H1 (cell line): ENCODE measurements around the gene KCNJ3. TPM values are rescaled to one million over a fixed set of nuclear protein-coding genes. Genes with fewer than 3 reads are reported as not detected.

ENCODE experiments used
- CTCF ChIA-PET: fragments of 300-600 bp; sonication (Branson Sonifier 250); formaldehyde crosslinking; loops from one replicate; lab custom pipeline; 2021; ENCODE audit not compliant: partially characterized antibody; lab: Charles Lee
- POLR2A ChIA-PET: fragments of 300-600 bp; sonication (Branson Sonifier 250); formaldehyde crosslinking; loops from one replicate; lab custom pipeline; 2021; ENCODE audit warnings: inconsistent platforms; ENCODE audit not compliant: partially characterized antibody; lab: Charles Lee
- DNase-seq, 2 experiments: peaks; one replicate each; pipeline versions ENCODE4 v3.0.0 to v3.0.0-alpha.2; 2010 to 2022; ENCODE audit warnings: low spot score in 2 of 2, low read depth in 1 of 2, mixed read lengths in 1 of 2
- FAIRE-seq: peaks from 2 replicates; lab custom pipeline; 2011; peaks lifted over from hg19 to GRCh38; lab: Jason Lieb, UNC
- H2AFZ ChIP-seq: 2 replicates; pipeline ENCODE4 v1.8.1; 2012; ENCODE audit warnings: low read length, inconsistent platforms
- H2AK5ac ChIP-seq: 2 replicates; pipeline ENCODE4 v1.6.1; 2013; ENCODE audit warnings: low read depth, low read length
- H2BK120ac ChIP-seq: replicated peaks from 2 replicates; pipeline ENCODE3; 2013; ENCODE audit warnings: low read depth, low read length, inconsistent platforms
- H2BK12ac ChIP-seq: 2 replicates; pipeline ENCODE4 v1.6.1; 2013; ENCODE audit warnings: low read depth, low read length
- H2BK15ac ChIP-seq: 2 replicates; pipeline ENCODE4 v1.6.1; 2013; ENCODE audit warnings: low read length
- H2BK20ac ChIP-seq: 2 replicates; pipeline ENCODE4 v1.6.1; 2013; ENCODE audit warnings: low read length
- H2BK5ac ChIP-seq: 2 replicates; pipeline ENCODE4 v1.6.1; 2013; ENCODE audit warnings: low read depth, low read length
- H3K14ac ChIP-seq: 2 replicates; pipeline ENCODE4 v1.6.1; 2013; ENCODE audit warnings: inconsistent platforms; ENCODE audit not compliant: insufficient read length
- H3K18ac ChIP-seq: 2 replicates; pipeline ENCODE4 v1.6.1; 2013; ENCODE audit warnings: low read length; ENCODE audit errors: extremely low read depth
- H3K23ac ChIP-seq: 2 replicates; pipeline ENCODE4 v1.6.1; 2013; ENCODE audit warnings: inconsistent platforms; ENCODE audit not compliant: insufficient read length
- H3K23me2 ChIP-seq: 2 replicates; pipeline ENCODE4 v1.6.1; 2013; ENCODE audit warnings: low read depth, low read length
- H3K27ac ChIP-seq: 2 replicates; pipeline ENCODE4 v1.6.1; 2011; ENCODE audit warnings: low read depth, low read length, inconsistent platforms
- H3K27me3 ChIP-seq, 4 experiments: replicated peaks in 1 of 4; 1 replicate in 1 of 4; 2 replicates in 3 of 4; pipeline versions ENCODE4 v1.6.1 to v1.8.1; 2011 to 2013; ENCODE audit warnings: low read length in 3 of 4, mild to moderate bottlenecking in 3 of 4, inconsistent platforms in 2 of 4, mixed read lengths in 2 of 4, moderate library complexity in 1 of 4; ENCODE audit not compliant: control insufficient read depth in 3 of 4, insufficient read depth in 3 of 4; ENCODE audit errors: extremely low read depth in 1 of 4
- H3K36me3 ChIP-seq, 4 experiments: 2 replicates each; pipeline versions ENCODE4 v1.6.1 to v1.8.1; 2011 to 2013; ENCODE audit warnings: mild to moderate bottlenecking in 4 of 4, low read length in 3 of 4, moderate library complexity in 2 of 4, control low read depth in 1 of 4, inconsistent platforms in 1 of 4; ENCODE audit not compliant: insufficient read depth in 4 of 4, control insufficient read depth in 2 of 4
- H3K4ac ChIP-seq: replicated peaks from 2 replicates; pipeline ENCODE3; 2013; ENCODE audit warnings: low read length, low read depth, mixed read lengths, inconsistent platforms; ENCODE audit not compliant: insufficient read length
- H3K4me1 ChIP-seq, 4 experiments: replicated peaks in 1 of 4; 1 replicate in 1 of 4; 2 replicates in 3 of 4; pipeline versions ENCODE4 v1.6.1 to v1.8.1; 2011 to 2013; ENCODE audit warnings: low read length in 3 of 4, inconsistent platforms in 2 of 4, mixed read lengths in 1 of 4; ENCODE audit not compliant: insufficient read depth in 4 of 4, control insufficient read depth in 3 of 4
- H3K4me2 ChIP-seq, 2 experiments: 2 replicates each; pipeline versions ENCODE4 v1.6.1 to v1.8.1; 2011 to 2013; ENCODE audit warnings: low read depth in 2 of 2, low read length in 2 of 2, control low read depth in 1 of 2, inconsistent platforms in 1 of 2, mild to moderate bottlenecking in 1 of 2; ENCODE audit not compliant: insufficient read depth in 1 of 2
- H3K4me3 ChIP-seq, 4 experiments: fragments of 200-600, 300-600 bp in 1 of 4; sonication (generic), shearing (Covaris generic), sonication (Bioruptor Twin) in 1 of 4; 2 replicates each; pipeline versions ENCODE4 v1.5.1 to v1.8.1; 2011 to 2016; ENCODE audit warnings: low read length in 4 of 4, low read depth in 3 of 4, control low read depth in 2 of 4, inconsistent platforms in 2 of 4, mild to moderate bottlenecking in 2 of 4, mixed read lengths in 1 of 4, moderate library complexity in 1 of 4; ENCODE audit not compliant: insufficient read depth in 2 of 4; ENCODE audit errors: extremely low read depth in 1 of 4
- H3K56ac ChIP-seq: replicated peaks from 2 replicates; pipeline ENCODE3; 2013; ENCODE audit warnings: low read depth, mild to moderate bottlenecking, mixed read lengths, low read length, inconsistent platforms; ENCODE audit not compliant: insufficient read length
- H3K79me1 ChIP-seq: 2 replicates; pipeline ENCODE4 v1.6.1; 2013; ENCODE audit warnings: low read depth, low read length, control low read depth
- H3K79me2 ChIP-seq, 2 experiments: 2 replicates each; pipeline versions ENCODE4 v1.6.1 to v1.8.1; 2012 to 2013; ENCODE audit warnings: low read length in 2 of 2, mild to moderate bottlenecking in 2 of 2, inconsistent platforms in 1 of 2; ENCODE audit not compliant: insufficient read depth in 2 of 2, control insufficient read depth in 1 of 2
- H3K9ac ChIP-seq, 4 experiments: replicated peaks in 1 of 4; 1 replicate in 1 of 4; 2 replicates in 3 of 4; pipeline versions ENCODE4 v1.6.1 to v1.8.1; 2011 to 2013; ENCODE audit warnings: low read depth in 3 of 4, low read length in 3 of 4, control low read depth in 2 of 4, mild to moderate bottlenecking in 2 of 4, moderate library complexity in 2 of 4, inconsistent platforms in 1 of 4; ENCODE audit errors: extremely low read depth in 1 of 4
- H3K9me3 ChIP-seq, 2 experiments: 2 replicates each; pipeline versions ENCODE4 v1.6.1 to v1.8.1; 2012 to 2013; ENCODE audit warnings: mild to moderate bottlenecking in 2 of 2, moderate library complexity in 2 of 2, control low read depth in 1 of 2, inconsistent platforms in 1 of 2, low read depth in 1 of 2, low read length in 1 of 2, mixed read lengths in 1 of 2; ENCODE audit not compliant: insufficient read depth in 2 of 2
- H4K20me1 ChIP-seq, 2 experiments: replicated peaks in 1 of 2; 2 replicates each; pipeline versions ENCODE3 to v1.8.1; 2011 to 2013; ENCODE audit warnings: inconsistent platforms in 2 of 2, low read length in 2 of 2, mild to moderate bottlenecking in 1 of 2; ENCODE audit not compliant: insufficient read depth in 2 of 2, control insufficient read depth in 1 of 2
- H4K5ac ChIP-seq: 2 replicates; pipeline ENCODE4 v1.6.1; 2013; ENCODE audit warnings: low read length, low read depth, mixed read lengths, inconsistent platforms; ENCODE audit not compliant: insufficient read length
- H4K8ac ChIP-seq: 2 replicates; pipeline ENCODE4 v1.8.0; 2013; ENCODE audit warnings: mild to moderate bottlenecking, moderate library complexity, low read length, inconsistent platforms; ENCODE audit not compliant: insufficient read depth; ENCODE audit errors: extremely low read depth
- H4K91ac ChIP-seq: replicated peaks from 2 replicates; pipeline ENCODE3; 2013; ENCODE audit warnings: low read length, mixed read lengths, inconsistent platforms; ENCODE audit not compliant: insufficient read length
- ASH2L ChIP-seq: fragments of 200-600, 300-600 bp; sonication (generic); IDR thresholded peaks from one replicate; pipeline ENCODE4 v1.7.1; 2017; ENCODE audit warnings: low read length
- CHD2 ChIP-seq: IDR thresholded peaks from 2 replicates; pipeline ENCODE4 v1.6.1; 2012; ENCODE audit warnings: low read length, improper control_type of control experiment
- SRF ChIP-seq: IDR thresholded peaks from 2 replicates; pipeline ENCODE4 v1.6.1; 2011; ENCODE audit warnings: mild to moderate bottlenecking, low read depth, low read length, moderate library complexity
- polyA plus RNA-seq, 7 experiments: library from polyadenylated mRNA; depleted of rRNA in 3 of 7; stranded (reverse) in 5 of 7; unstranded in 2 of 7; fragments of >200 nt in 5 of 7; fragments of 200-250 nt in 2 of 7; gene quantifications; 1 replicate in 5 of 7; 2 replicates in 1 of 7; 4 replicates in 1 of 7; pipeline versions ENCODE4 v1.2.1 to v1.2.3, GENCODE V29; 2011 to 2013; ENCODE audit warnings: missing spikeins in 2 of 7, mixed read lengths in 2 of 7
- total RNA-seq: library from RNA; stranded (reverse); fragmentation: NEBNext Ultra II Directional; extraction: Animal tissue kit (Norgen Biotek cat#: 25700); gene quantifications from 2 replicates; pipeline ENCODE4 v1.2.1, GENCODE V29; 2021

The KCNJ3 gene
- total and polyA plus RNA-seq, 2 of the 8 experiments (the other 6 are each of a cell fraction or from before 2014, with no cell fraction given) = 0.11 to 0.50 TPM

DNA sequence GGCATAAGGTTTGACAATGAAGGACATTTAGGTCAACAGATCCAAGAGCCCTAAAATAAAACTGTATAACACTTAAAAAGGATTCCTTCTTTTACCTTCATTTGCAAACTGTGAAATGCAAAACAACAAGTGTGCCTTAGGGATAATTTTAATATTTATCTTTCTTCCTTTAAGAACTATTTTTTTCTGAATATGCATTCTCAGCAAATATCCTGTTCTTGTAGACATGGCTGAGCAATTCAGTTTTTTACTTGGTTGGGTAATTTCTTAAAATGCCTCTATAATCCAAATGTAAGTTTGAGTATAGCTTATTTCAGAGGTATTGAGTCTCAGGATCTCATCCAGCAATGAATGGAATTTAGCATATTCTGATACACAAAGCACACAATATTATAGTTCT lies 43.0 kb upstream of the KCNJ3 start:
- H3K56ac ChIP-seq = no peak overlapping the region

More for the DNA sequence above, 43.0 kb upstream of the KCNJ3 start:
- POLR2A ChIA-PET = no interaction called here
- DNase-seq = no peak
- Histone ChIP-seq H3K36me3 (no peaks in the 10 kb centered on the region), H4K8ac (no peak overlapping the region), H4K20me1 (no peaks in the 10 kb centered on the region), H2AFZ (no peak overlapping the region), H3K4me3 (no peak overlapping the region), H3K9me3 (no peaks in the 10 kb centered on the region), H2AK5ac (no peak overlapping the region), H3K27me3 (no peaks in the 10 kb centered on the region), H4K91ac (no peak overlapping the region), H3K4me1 (peaks cover 0 to 5% (median 0%) of the 10 kb centered on the region in 4 experiments; a peak in 2 of 7 replicates), H2BK5ac (no peak overlapping the region), H2BK20ac (no peak overlapping the region), H4K5ac (no peak overlapping the region), H2BK15ac (no peak overlapping the region), H3K9ac (no peak overlapping the region), H3K4ac (no peak overlapping the region), H2BK120ac (no peak overlapping the region), H3K23me2 (peaks cover 3% of the 10 kb centered on the region; the same call in 1 of the 2 replicates), H3K14ac (no peak overlapping the region), H3K23ac (no peak overlapping the region), H2BK12ac (no peak overlapping the region), H3K18ac (no peak overlapping the region), H3K79me2 (no peaks in the 10 kb centered on the region), H3K4me2 (no peak overlapping the region), H3K27ac (no peak overlapping the region), H3K79me1 (no peaks in the 10 kb centered on the region)
- FAIRE-seq = no peak
- CTCF ChIA-PET = no interaction called here
- TF ChIP-seq SRF (no peak), CHD2 (no peak), ASH2L (no peak)
